ENCODE measurements around the gene SH3RF3.

The SH3RF3 gene

GRCh38 chr2:109186656-109187250, 57.7 kb downstream of the SH3RF3 start:
- TF ChIP-seq JUND (IDR thresholded peaks at IDR 0.05; ENCODE audit: low read depth): no peak
- DNase-seq (ENCODE audit: low read depth in 1 of 2, low spot score in 1 of 2): no peak
- in situ Hi-C loops (cut with HindIII; ENCODE audit: low pct_unique_long_range_greater_than_20kb, low sequenced_read_pairs): no loop called here

DNA sequence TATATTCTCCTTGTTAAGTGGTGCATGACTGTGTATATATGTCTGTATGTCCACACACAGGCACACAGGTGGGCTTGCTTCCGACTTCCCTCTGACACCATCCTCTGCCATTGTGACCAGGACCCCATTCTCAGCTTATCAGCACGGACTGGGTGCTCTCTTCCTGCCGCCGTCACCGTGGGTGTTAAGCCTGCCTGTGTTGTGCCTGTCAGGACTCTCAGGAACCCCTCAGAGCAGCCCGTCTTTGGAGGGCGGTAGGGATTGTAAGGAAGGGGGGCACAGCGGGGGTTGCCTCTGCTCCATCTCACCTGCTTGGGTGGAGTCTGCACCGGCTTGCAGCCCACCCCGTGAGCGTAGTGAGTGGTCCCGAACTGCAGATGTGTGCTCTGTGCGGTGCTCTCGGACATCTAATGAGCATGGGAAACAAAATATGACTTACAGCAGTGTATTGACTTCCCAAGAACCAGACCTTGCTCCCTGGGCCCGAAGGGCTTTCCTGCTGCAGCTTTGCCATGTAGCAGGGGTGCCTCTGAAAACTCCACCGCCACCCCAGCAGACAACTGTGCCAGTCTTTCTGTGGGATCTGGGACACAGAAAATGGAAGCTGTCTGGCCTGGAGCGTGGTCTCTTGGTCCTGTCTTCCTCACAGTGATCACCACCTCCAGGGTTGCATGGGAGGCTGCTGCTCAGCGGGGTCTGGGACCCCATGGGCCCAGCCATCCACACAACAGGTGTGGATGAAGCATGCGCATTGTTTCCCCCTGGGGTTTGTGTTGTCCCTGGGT, 58.9 kb downstream of the SH3RF3 start:
- DNase-seq (ENCODE audit: low read depth in 1 of 2, low spot score in 1 of 2): no peak
- in situ Hi-C loops (cut with HindIII; ENCODE audit: low pct_unique_long_range_greater_than_20kb, low sequenced_read_pairs): no loop called here
- TF ChIP-seq JUND (IDR thresholded peaks at IDR 0.05; ENCODE audit: low read depth): no peak

- in situ Hi-C loops (cut with HindIII; ENCODE audit: low pct_unique_long_range_greater_than_20kb, low sequenced_read_pairs): no loop called here
- DNase-seq (ENCODE audit: low read depth in 1 of 2, low spot score in 1 of 2): no peak
- no peak for TF ChIP-seq JUND (IDR thresholded peaks at IDR 0.05; ENCODE audit: low read depth)
Observed at GRCh38 chr2:109188496-109188890, 59.5 kb downstream of the SH3RF3 start.

DNA sequence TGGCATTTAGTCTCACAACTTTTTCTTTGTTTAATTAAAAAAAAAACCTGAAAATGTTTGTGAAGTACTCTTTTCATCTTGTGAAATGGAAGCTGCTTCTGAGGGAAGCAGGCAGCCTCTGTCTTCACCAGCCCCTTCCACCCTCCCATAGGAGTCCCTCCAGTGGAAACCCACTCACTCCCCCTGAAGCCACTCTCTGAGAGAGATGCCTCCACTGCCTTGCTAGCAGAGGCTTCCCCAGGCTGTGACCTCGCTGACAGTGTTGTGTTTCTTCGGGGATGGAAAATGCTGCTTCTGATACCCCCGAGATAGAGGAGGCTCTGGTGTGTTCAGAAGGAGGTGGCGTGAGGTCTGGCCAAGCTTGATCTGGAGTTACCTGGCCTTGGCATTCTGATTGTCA, 59.9 kb downstream of the SH3RF3 start:
- DNase-seq (ENCODE audit: low read depth in 1 of 2, low spot score in 1 of 2): no peak
- TF ChIP-seq JUND (IDR thresholded peaks at IDR 0.05; ENCODE audit: low read depth): no peak
- in situ Hi-C loops (cut with HindIII; ENCODE audit: low pct_unique_long_range_greater_than_20kb, low sequenced_read_pairs): no loop called here

DNA sequence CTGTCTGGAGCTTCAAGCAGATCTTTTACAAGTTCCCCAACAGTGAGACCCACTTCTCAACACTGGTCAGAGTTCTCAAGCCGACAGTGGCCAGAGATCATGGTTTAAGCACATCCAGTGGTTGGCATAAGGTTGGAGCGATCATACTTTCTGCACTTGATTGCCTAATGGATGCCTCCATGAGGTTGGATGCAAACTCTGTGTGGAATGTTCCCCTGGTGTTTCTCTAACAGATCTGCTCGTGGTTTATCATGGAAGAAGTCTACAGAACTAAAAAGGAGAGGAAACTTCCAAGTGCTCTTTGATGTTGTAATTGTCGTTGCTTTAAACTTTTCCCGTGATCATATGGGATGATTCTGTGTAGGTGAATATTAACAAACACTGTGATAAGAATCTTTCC, 60.7 kb downstream of the SH3RF3 start:
- DNase-seq (ENCODE audit: low read depth in 1 of 2, low spot score in 1 of 2): no peak
- in situ Hi-C loops (cut with HindIII; ENCODE audit: low pct_unique_long_range_greater_than_20kb, low sequenced_read_pairs): no loop called here
- no peak for TF ChIP-seq JUND (IDR thresholded peaks at IDR 0.05; ENCODE audit: low read depth)

GRCh38 chr2:109193807-109194619, 65.0 kb downstream of the SH3RF3 start:
- TF ChIP-seq JUND (IDR thresholded peaks at IDR 0.05; ENCODE audit: low read depth): no peak
- no peak for DNase-seq (ENCODE audit: low read depth in 1 of 2, low spot score in 1 of 2)
- in situ Hi-C loops (cut with HindIII; ENCODE audit: low pct_unique_long_range_greater_than_20kb, low sequenced_read_pairs): no loop called here

DNA sequence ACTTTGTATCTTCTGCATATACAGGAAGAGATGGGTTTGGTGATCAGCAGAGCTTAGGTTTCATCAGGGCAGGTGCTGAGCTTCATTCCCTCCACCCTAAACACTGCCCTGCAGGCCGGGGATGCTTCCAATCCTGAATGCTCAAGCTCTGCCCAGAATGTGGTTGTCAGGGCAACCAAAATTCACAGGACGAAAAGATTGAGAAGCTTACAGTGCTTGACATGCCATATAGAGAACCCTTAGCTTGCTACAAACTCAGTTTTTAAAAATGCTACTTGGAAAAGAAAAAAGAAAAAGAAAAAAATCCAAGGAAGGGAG, 65.6 kb downstream of the SH3RF3 start:
- in situ Hi-C loops (cut with HindIII; ENCODE audit: low pct_unique_long_range_greater_than_20kb, low sequenced_read_pairs): no loop called here
- no peak for TF ChIP-seq JUND (IDR thresholded peaks at IDR 0.05; ENCODE audit: low read depth)
- no peak for DNase-seq (ENCODE audit: low read depth in 1 of 2, low spot score in 1 of 2)

DNA sequence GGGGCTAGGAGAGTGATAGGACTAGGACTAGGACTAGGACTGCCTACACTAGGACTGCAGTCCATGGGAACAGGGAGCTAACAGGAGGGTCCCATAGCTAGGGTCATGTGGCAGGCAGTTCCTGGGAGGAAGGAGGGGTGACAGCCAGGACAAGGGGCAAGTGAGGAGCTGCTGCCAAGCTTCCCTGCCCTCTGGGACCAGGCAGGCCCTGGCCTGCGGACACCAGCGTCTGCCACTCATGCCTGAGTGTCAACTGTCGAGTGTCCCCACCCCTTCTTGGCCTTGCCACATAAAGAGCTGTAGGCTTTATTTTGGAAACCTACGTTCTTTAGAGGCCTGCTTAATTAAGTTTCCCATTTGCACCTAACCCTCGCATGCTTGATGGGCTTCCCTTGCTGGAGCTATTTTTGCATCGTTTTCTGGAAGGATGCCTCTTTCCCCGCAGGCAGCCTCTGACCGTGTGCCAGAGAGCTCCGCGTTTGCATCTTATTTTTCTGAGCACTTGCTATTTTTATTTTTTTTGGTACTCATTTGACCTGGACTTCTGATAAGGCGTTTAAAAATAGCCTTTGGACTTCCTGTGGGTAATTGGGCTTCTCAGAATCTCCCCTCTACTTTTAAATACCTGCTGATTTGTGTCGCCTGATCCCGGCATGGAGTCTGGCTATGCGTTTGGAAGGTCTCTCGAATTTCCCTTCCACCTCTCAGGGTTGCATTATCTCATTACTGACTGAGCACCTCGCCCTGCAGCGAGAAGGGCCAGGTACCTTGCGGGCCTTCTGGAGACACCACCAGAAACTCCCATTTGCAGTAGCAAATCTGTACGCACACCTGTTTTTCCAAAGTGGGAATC, 66.4 kb downstream of the SH3RF3 start:
- no peak for TF ChIP-seq JUND (IDR thresholded peaks at IDR 0.05; ENCODE audit: low read depth)
- DNase-seq (ENCODE audit: low read depth in 1 of 2, low spot score in 1 of 2): no peak
- in situ Hi-C loops (cut with HindIII; ENCODE audit: low pct_unique_long_range_greater_than_20kb, low sequenced_read_pairs): no loop called here

- TF ChIP-seq JUND (IDR thresholded peaks at IDR 0.05; ENCODE audit: low read depth): no peak
- in situ Hi-C loops (cut with HindIII; ENCODE audit: low pct_unique_long_range_greater_than_20kb, low sequenced_read_pairs): no loop called here
- no peak for DNase-seq (ENCODE audit: low read depth in 1 of 2, low spot score in 1 of 2)
Observed at GRCh38 chr2:109196081-109196875, 67.3 kb downstream of the SH3RF3 start.

GRCh38 chr2:109197491-109198418, 68.8 kb downstream of the SH3RF3 start:
- no peak for DNase-seq (ENCODE audit: low read depth in 1 of 2, low spot score in 1 of 2)
- TF ChIP-seq JUND (IDR thresholded peaks at IDR 0.05; ENCODE audit: low read depth): no peak
- in situ Hi-C loops (cut with HindIII; ENCODE audit: low pct_unique_long_range_greater_than_20kb, low sequenced_read_pairs): no loop called here

GRCh38 chr2:109199790-109200189, 70.8 kb downstream of the SH3RF3 start:
- no peak for DNase-seq (ENCODE audit: low read depth in 1 of 2, low spot score in 1 of 2)
- in situ Hi-C loops (cut with HindIII; ENCODE audit: low pct_unique_long_range_greater_than_20kb, low sequenced_read_pairs): no loop called here
- TF ChIP-seq JUND (IDR thresholded peaks at IDR 0.05; ENCODE audit: low read depth): no peak
